ENCODE results near the gene ASTN2.
A peak's percentile ranks its signal among the peaks of the same experiment; 100 is the strongest.

The ASTN2 gene

DNA sequence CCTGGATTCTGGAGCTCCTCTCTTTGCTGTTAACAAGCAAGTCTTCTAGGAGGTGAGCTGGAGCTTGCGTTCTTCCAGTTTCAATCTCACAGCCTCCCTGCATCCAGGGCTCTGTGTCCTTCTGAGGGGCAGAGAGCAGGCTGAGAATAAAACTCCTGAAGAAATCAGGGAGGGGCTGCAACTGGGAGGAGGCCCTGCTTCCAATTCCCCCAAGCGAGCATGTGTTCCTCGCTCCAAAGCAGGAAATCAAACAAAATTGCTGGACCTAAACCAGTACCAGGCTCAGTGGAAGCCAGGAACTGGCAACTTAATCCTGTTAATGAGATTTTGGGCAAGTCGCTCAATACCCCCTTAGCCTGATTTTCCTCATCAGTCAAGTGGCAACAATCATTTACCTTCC, 181.8 kb downstream of the ASTN2 start:
- H3K4me3 ChIP-seq (ENCODE audit: insufficient read length, low read depth): no peak overlapping the region
- no peak overlapping the region for H3K9ac ChIP-seq (ENCODE audit: insufficient read length, low read depth)
- DNase-seq (ENCODE audit: low read depth, low spot score): no peak
- H3K9me3 ChIP-seq (ENCODE audit: insufficient read depth, low read length): no peaks in the 10 kb centered on the region
- H3K27me3 ChIP-seq (ENCODE audit: insufficient read depth, insufficient read length): no peaks in the 10 kb centered on the region
- TF ChIP-seq SUZ12 (IDR thresholded peaks at IDR 0.05; ENCODE audit: extremely low read depth, insufficient read depth, insufficient read length): no peak
- no peak for TF ChIP-seq YY1 (IDR thresholded peaks at IDR 0.05; ENCODE audit: insufficient read depth, insufficient read length)
- no peak for TF ChIP-seq ZNF274 (IDR thresholded peaks at IDR 0.05; ENCODE audit: low read depth, low read length)
- H3K36me3 ChIP-seq (ENCODE audit: insufficient read depth, insufficient read length, low read length): no peaks in the 10 kb centered on the region
- no peaks in the 10 kb centered on the region for H3K4me1 ChIP-seq (ENCODE audit: insufficient read depth, insufficient read length)

- Histone ChIP-seq H3K9ac (ENCODE audit: insufficient read length, low read depth) (no peak overlapping the region), H3K9me3 (ENCODE audit: insufficient read depth, low read length) (no peaks in the 10 kb centered on the region), H3K36me3 (ENCODE audit: insufficient read depth, insufficient read length, low read length) (no peaks in the 10 kb centered on the region), H3K4me3 (ENCODE audit: insufficient read length, low read depth) (no peak overlapping the region), H3K4me1 (ENCODE audit: insufficient read depth, insufficient read length) (no peaks in the 10 kb centered on the region), H3K27me3 (ENCODE audit: insufficient read depth, insufficient read length) (no peaks in the 10 kb centered on the region)
- no peak for DNase-seq (ENCODE audit: low read depth, low spot score)
- TF ChIP-seq YY1 (IDR thresholded peaks at IDR 0.05; ENCODE audit: insufficient read depth, insufficient read length) (no peak), ZNF274 (IDR thresholded peaks at IDR 0.05; ENCODE audit: low read depth, low read length) (no peak), SUZ12 (IDR thresholded peaks at IDR 0.05; ENCODE audit: extremely low read depth, insufficient read depth, insufficient read length) (no peak)
Observed at GRCh38 chr9:117232281-117232680, 182.6 kb downstream of the ASTN2 start.

DNA sequence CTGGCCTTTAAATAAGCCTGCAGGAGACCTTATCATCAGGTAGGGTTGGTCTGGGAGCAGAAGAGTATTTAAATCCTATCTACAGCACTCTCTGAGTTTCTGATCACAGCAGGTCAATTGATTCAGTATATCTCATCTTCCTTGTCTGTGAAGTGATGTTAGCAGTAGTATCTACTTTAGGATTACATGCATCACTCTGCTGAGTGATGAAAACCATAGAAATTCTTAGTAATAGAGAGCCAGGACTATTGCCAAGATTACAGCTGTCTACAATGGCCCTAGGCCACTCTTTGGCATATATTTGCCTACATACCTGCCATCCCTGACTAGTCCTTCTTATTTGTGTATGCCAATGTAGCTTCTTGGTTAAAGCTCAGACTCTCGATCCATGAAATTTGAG, 183.8 kb downstream of the ASTN2 start:
- H3K36me3 ChIP-seq (ENCODE audit: insufficient read depth, insufficient read length, low read length): no peaks in the 10 kb centered on the region
- no peaks in the 10 kb centered on the region for H3K4me1 ChIP-seq (ENCODE audit: insufficient read depth, insufficient read length)
- no peak overlapping the region for H3K9ac ChIP-seq (ENCODE audit: insufficient read length, low read depth)
- TF ChIP-seq YY1 (IDR thresholded peaks at IDR 0.05; ENCODE audit: insufficient read depth, insufficient read length) (no peak), ZNF274 (IDR thresholded peaks at IDR 0.05; ENCODE audit: low read depth, low read length) (no peak), SUZ12 (IDR thresholded peaks at IDR 0.05; ENCODE audit: extremely low read depth, insufficient read depth, insufficient read length) (no peak)
- H3K4me3 ChIP-seq (ENCODE audit: insufficient read length, low read depth): no peak overlapping the region
- H3K9me3 ChIP-seq (ENCODE audit: insufficient read depth, low read length): no peaks in the 10 kb centered on the region
- DNase-seq (ENCODE audit: low read depth, low spot score): no peak
- H3K27me3 ChIP-seq (ENCODE audit: insufficient read depth, insufficient read length): no peaks in the 10 kb centered on the region

DNA sequence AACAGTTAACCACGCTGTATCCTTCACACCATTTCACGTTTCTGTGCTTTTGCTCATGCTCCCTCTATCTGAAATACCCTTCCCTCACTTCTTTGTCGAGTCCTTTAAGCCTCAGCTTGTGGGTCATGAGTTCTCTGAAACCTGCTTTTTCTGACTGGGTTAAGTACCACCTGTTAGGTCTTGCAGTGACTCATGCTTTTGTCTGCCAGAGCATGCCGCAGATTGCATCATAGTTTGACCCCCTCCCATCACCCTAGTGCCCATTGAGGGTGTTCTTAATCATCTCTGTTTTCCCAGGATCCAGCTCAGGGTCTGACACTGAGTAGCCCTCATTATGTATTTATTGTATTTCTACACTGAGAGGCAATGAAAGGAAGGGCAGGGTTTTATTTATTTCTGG, 190.2 kb downstream of the ASTN2 start:
- Histone ChIP-seq H3K36me3 (ENCODE audit: insufficient read depth, insufficient read length, low read length) (no peaks in the 10 kb centered on the region), H3K27me3 (ENCODE audit: insufficient read depth, insufficient read length) (no peaks in the 10 kb centered on the region), H3K4me3 (ENCODE audit: insufficient read length, low read depth) (no peak overlapping the region), H3K4me1 (ENCODE audit: insufficient read depth, insufficient read length) (no peaks in the 10 kb centered on the region), H3K9ac (ENCODE audit: insufficient read length, low read depth) (no peak overlapping the region), H3K9me3 (ENCODE audit: insufficient read depth, low read length) (no peaks in the 10 kb centered on the region)
- TF ChIP-seq ZNF274 (IDR thresholded peaks at IDR 0.05; ENCODE audit: low read depth, low read length) (no peak), SUZ12 (IDR thresholded peaks at IDR 0.05; ENCODE audit: extremely low read depth, insufficient read depth, insufficient read length) (no peak), YY1 (IDR thresholded peaks at IDR 0.05; ENCODE audit: insufficient read depth, insufficient read length) (no peak)
- peak; percentile 42 for DNase-seq (ENCODE audit: low read depth, low spot score)

DNA sequence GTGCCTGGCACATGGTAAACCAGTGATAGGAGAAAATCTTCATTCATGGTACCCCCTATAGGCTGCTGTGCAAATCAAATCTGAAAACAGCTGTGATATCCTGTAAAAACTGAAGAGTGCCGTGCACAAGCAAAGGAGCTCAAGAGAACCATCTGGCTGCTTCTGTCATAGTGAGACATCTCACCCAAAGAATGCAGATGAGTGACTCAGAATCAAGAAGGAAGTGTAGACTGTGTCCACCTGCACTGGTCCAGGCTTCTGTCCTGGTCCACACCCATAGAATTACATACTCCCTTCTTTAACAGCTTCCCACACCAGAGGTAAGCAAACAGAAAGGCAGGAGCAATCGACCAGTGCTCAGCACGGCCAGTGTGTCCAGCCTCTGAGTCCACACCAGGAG, 195.9 kb downstream of the ASTN2 start:
- H3K9me3 ChIP-seq (ENCODE audit: insufficient read depth, low read length): no peaks in the 10 kb centered on the region
- DNase-seq (ENCODE audit: low read depth, low spot score): no peak

GRCh38 chr9:117214416-117214815, 200.4 kb downstream of the ASTN2 start:
- DNase-seq (ENCODE audit: low read depth, low spot score): no peak

More for the DNA sequence above, 195.9 kb downstream of the ASTN2 start:
- no peaks in the 10 kb centered on the region for H3K4me1 ChIP-seq (ENCODE audit: insufficient read depth, insufficient read length)
- H3K27me3 ChIP-seq (ENCODE audit: insufficient read depth, insufficient read length): no peaks in the 10 kb centered on the region
- no peak overlapping the region for H3K9ac ChIP-seq (ENCODE audit: insufficient read length, low read depth)
- no peak overlapping the region for H3K4me3 ChIP-seq (ENCODE audit: insufficient read length, low read depth)
- TF ChIP-seq YY1 (IDR thresholded peaks at IDR 0.05; ENCODE audit: insufficient read depth, insufficient read length) (no peak), SUZ12 (IDR thresholded peaks at IDR 0.05; ENCODE audit: extremely low read depth, insufficient read depth, insufficient read length) (no peak)
- H3K36me3 ChIP-seq (ENCODE audit: insufficient read depth, insufficient read length, low read length): peaks cover 4% of the 10 kb centered on the region

DNA sequence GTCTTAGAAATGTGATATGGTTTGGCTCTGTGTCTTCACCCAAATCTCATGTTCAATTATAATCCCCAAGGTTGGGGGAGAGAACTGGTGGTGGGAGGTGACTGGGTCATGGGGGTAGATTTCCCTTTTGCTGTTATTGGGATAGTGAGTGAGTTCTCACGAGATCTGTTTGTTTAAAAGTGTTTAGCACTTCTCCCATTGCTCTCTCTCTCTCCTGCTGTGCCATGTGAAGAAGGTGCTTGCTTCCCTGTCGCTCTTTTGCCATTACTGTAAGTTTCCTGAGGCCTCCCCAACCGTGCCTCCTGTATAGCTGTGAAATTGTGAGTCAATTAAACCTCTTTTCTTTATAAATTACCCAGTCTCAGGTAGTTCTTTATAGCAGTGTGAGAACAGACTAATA, 203.6 kb downstream of the ASTN2 start:
- DNase-seq (ENCODE audit: low read depth, low spot score): no peak
- Histone ChIP-seq H3K9me3 (ENCODE audit: insufficient read depth, low read length) (peaks cover 6% of the 10 kb centered on the region; the same call in 1 of the 2 replicates), H3K4me1 (ENCODE audit: insufficient read depth, insufficient read length) (no peaks in the 10 kb centered on the region), H3K27me3 (ENCODE audit: insufficient read depth, insufficient read length) (no peaks in the 10 kb centered on the region), H3K4me3 (ENCODE audit: insufficient read length, low read depth) (no peak overlapping the region), H3K36me3 (ENCODE audit: insufficient read depth, insufficient read length, low read length) (peaks cover 5% of the 10 kb centered on the region), H3K9ac (ENCODE audit: insufficient read length, low read depth) (no peak overlapping the region)
- no peak for TF ChIP-seq YY1 (IDR thresholded peaks at IDR 0.05; ENCODE audit: insufficient read depth, insufficient read length)
- no peak for TF ChIP-seq ZNF274 (IDR thresholded peaks at IDR 0.05; ENCODE audit: low read depth, low read length)
- TF ChIP-seq SUZ12 (IDR thresholded peaks at IDR 0.05; ENCODE audit: extremely low read depth, insufficient read depth, insufficient read length): no peak

More at GRCh38 chr9:117214416-117214815, 200.4 kb downstream of the ASTN2 start:
- Histone ChIP-seq H3K27me3 (ENCODE audit: insufficient read depth, insufficient read length) (no peaks in the 10 kb centered on the region), H3K36me3 (ENCODE audit: insufficient read depth, insufficient read length, low read length) (peaks cover 5% of the 10 kb centered on the region), H3K9ac (ENCODE audit: insufficient read length, low read depth) (no peak overlapping the region), H3K9me3 (ENCODE audit: insufficient read depth, low read length) (no peaks in the 10 kb centered on the region), H3K4me3 (ENCODE audit: insufficient read length, low read depth) (no peak overlapping the region), H3K4me1 (ENCODE audit: insufficient read depth, insufficient read length) (no peaks in the 10 kb centered on the region)
- no peak for TF ChIP-seq YY1 (IDR thresholded peaks at IDR 0.05; ENCODE audit: insufficient read depth, insufficient read length)
- no peak for TF ChIP-seq SUZ12 (IDR thresholded peaks at IDR 0.05; ENCODE audit: extremely low read depth, insufficient read depth, insufficient read length)
- no peak for TF ChIP-seq ZNF274 (IDR thresholded peaks at IDR 0.05; ENCODE audit: low read depth, low read length)

All from NT2/D1 (cell line).